Panc1 (cell line): ENCODE data around the gene EDC3. TPM values are rescaled to one million over a fixed set of nuclear protein-coding genes. Genes with fewer than 3 reads are reported as not detected.
"Not testable (repeated sequence)": the region's sequence is repeated elsewhere in the genome, so short reads cannot be mapped to it uniquely, and the experiment has no call there.

Experiments used
- ATAC-seq: fragments of 200-7000 bp; cut with Tn5 transposase; 2 replicates; pipeline ENCODE4 v1.9.1; 2020; ENCODE audit warnings: mild to moderate bottlenecking, moderate library complexity
- BruUV-seq: library from RNA; stranded (reverse); fragments of 400-500 nt; replicated peaks from 2 replicates; lab custom pipeline; 2021; lab: Mats Ljungman, UMichigan
- CTCF ChIA-PET: fragments of 300-600 bp; sonication (Branson Sonifier 250); formaldehyde crosslinking; loops from one replicate; lab custom pipeline; 2022; ENCODE audit warnings: antibody characterized with exemption; lab: Charles Lee
- POLR2A ChIA-PET: fragments of 300-600 bp; sonication (Branson Sonifier 250); formaldehyde crosslinking; loops from one replicate; lab custom pipeline; 2022; ENCODE audit warnings: antibody characterized with exemption; lab: Charles Lee
- DNase-seq: peaks from one replicate; pipeline ENCODE4 v3.0.0-alpha.2; 2010; ENCODE audit warnings: low read depth, low spot score
- H3K27ac ChIP-seq: 2 replicates; pipeline ENCODE4 v1.5.1; 2011; ENCODE audit warnings: mild to moderate bottlenecking, low read length, inconsistent platforms
- H3K27me3 ChIP-seq: fragments of 200-500 bp; sonication (Bioruptor generic); 2 replicates; pipeline ENCODE4 v1.6.0; 2014; ENCODE audit warnings: low read length, inconsistent platforms; ENCODE audit not compliant: control insufficient read depth, insufficient read depth
- H3K36me3 ChIP-seq: fragments of 200-500 bp; sonication (Bioruptor generic); 2 replicates; pipeline ENCODE4 v1.5.1; 2014; ENCODE audit warnings: inconsistent platforms, mild to moderate bottlenecking, low read length, moderate library complexity; ENCODE audit not compliant: control insufficient read depth, insufficient read depth
- H3K4me1 ChIP-seq: 2 replicates; pipeline ENCODE4 v1.5.1; 2011; ENCODE audit warnings: inconsistent platforms, mild to moderate bottlenecking, low read length, moderate library complexity; ENCODE audit not compliant: control insufficient read depth, insufficient read depth
- H3K4me3 ChIP-seq, 2 experiments: 2 replicates each; pipeline ENCODE4 v1.5.1; 2011 to 2012; ENCODE audit warnings: low read depth in 2 of 2, low read length in 2 of 2, mild to moderate bottlenecking in 2 of 2, inconsistent platforms in 1 of 2, moderate library complexity in 1 of 2
- H3K9me3 ChIP-seq: fragments of 200-500 bp; sonication (Bioruptor generic); 2 replicates; pipeline ENCODE4 v1.5.1; 2014; ENCODE audit warnings: low read depth, mild to moderate bottlenecking, inconsistent platforms, low read length, moderate library complexity; ENCODE audit not compliant: control insufficient read depth, insufficient read depth
- POLR2AphosphoS5 ChIP-seq: IDR thresholded peaks from 2 replicates; pipeline ENCODE4 v1.6.1; 2012; ENCODE audit warnings: mild to moderate bottlenecking, low read depth, low read length, moderate library complexity
- SIN3A ChIP-seq: IDR thresholded peaks from 2 replicates; pipeline ENCODE4 v1.6.1; 2012; ENCODE audit warnings: low read depth, mild to moderate bottlenecking, low read length, moderate library complexity, borderline replicate concordance; ENCODE audit not compliant: insufficient read depth
- TCF7L2 ChIP-seq: IDR thresholded peaks from 2 replicates; pipeline ENCODE4 v1.6.1; 2011; ENCODE audit warnings: mild to moderate bottlenecking, low read depth, low read length, inconsistent platforms
- in situ Hi-C: cut with HindIII; loops from 2 replicates; pipeline ENCODE4 v1.10.0; 2016; ENCODE audit warnings: low sequenced_read_pairs, low pct_unique_long_range_greater_than_20kb
- intact Hi-C: fragments of 100-400 bp; cut with micrococcal nuclease; formaldehyde crosslinking; loops from one replicate; pipeline ENCODE4 v1.10.0; 2022; ENCODE audit not compliant: unreplicated experiment
- total RNA-seq: library from RNA; stranded (reverse); gene quantifications from one replicate; pipeline ENCODE4 v1.2.1, GENCODE V29; 2021; ENCODE audit not compliant: unreplicated experiment
- TF ChIP-seq, protein P1 (sequence below): fragments of 450-650 bp; IDR thresholded peaks from 2 replicates; pipeline ENCODE4 v1.5.1; 2017; ENCODE audit warnings: mild to moderate bottlenecking
- TF ChIP-seq, protein P2 (sequence below), 2 experiments: IDR thresholded peaks; 2 replicates each; pipeline ENCODE4 v1.6.1; 2011 to 2012; ENCODE audit warnings: low read depth in 2 of 2, control low read depth in 1 of 2, low read length in 1 of 2, mild to moderate bottlenecking in 1 of 2, moderate library complexity in 1 of 2; ENCODE audit not compliant: insufficient read depth in 1 of 2

The EDC3 gene
- total RNA-seq, 1 experiment from 2014 or later, result 45.5 TPM

DNA sequence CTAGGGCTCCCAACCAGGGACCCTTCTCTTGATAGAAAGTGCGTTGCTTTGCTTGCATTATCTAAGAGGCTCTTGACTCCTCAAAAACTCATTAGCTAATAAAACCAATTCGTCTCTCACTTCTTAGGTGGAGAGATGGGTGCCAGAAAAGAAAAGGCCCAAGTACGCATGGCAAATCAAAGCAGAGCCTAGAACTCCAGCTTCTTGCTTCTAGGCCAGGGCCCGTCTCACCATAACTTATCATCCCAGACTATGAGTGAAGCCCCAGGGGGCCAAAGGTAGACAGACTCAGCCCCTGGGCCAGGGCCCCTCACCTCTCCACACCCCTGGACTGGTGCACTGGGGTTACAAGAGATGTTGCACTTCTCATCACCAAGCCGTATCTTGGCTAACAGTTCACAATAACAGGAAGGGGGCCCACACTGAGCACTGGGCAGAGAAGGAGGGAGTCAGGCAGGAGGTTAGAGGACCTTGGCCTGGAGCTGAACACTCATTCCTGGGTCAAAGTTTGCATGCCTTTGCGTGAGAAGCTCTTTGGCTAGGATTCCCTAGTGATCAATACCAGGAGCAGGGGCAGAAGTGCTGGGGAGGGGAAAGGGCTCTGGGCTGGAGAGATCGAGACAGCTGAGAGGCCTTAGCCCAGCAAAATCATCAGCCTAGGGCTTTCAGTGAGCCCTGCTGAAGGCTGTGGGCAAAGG is 34.9 kb upstream of the EDC3 start:
- no peak for DNase-seq
- no peaks in the 10 kb centered on the region for H3K4me1 ChIP-seq
- ChIA-PET CTCF (no interaction called here), POLR2A (interaction anchor here (0.6 kb wide), 2 partner anchors 81 to 221 kb away, joined by 3 read pairs; no protein-coding TSS in a partner anchor)
- no peak for TF ChIP-seq POLR2AphosphoS5
- no peak for TF ChIP-seq SIN3A
- TF ChIP-seq, protein P1, sequence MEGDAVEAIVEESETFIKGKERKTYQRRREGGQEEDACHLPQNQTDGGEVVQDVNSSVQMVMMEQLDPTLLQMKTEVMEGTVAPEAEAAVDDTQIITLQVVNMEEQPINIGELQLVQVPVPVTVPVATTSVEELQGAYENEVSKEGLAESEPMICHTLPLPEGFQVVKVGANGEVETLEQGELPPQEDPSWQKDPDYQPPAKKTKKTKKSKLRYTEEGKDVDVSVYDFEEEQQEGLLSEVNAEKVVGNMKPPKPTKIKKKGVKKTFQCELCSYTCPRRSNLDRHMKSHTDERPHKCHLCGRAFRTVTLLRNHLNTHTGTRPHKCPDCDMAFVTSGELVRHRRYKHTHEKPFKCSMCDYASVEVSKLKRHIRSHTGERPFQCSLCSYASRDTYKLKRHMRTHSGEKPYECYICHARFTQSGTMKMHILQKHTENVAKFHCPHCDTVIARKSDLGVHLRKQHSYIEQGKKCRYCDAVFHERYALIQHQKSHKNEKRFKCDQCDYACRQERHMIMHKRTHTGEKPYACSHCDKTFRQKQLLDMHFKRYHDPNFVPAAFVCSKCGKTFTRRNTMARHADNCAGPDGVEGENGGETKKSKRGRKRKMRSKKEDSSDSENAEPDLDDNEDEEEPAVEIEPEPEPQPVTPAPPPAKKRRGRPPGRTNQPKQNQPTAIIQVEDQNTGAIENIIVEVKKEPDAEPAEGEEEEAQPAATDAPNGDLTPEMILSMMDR, result no peak
- no peak for TF ChIP-seq TCF7L2
- TF ChIP-seq, protein P2, sequence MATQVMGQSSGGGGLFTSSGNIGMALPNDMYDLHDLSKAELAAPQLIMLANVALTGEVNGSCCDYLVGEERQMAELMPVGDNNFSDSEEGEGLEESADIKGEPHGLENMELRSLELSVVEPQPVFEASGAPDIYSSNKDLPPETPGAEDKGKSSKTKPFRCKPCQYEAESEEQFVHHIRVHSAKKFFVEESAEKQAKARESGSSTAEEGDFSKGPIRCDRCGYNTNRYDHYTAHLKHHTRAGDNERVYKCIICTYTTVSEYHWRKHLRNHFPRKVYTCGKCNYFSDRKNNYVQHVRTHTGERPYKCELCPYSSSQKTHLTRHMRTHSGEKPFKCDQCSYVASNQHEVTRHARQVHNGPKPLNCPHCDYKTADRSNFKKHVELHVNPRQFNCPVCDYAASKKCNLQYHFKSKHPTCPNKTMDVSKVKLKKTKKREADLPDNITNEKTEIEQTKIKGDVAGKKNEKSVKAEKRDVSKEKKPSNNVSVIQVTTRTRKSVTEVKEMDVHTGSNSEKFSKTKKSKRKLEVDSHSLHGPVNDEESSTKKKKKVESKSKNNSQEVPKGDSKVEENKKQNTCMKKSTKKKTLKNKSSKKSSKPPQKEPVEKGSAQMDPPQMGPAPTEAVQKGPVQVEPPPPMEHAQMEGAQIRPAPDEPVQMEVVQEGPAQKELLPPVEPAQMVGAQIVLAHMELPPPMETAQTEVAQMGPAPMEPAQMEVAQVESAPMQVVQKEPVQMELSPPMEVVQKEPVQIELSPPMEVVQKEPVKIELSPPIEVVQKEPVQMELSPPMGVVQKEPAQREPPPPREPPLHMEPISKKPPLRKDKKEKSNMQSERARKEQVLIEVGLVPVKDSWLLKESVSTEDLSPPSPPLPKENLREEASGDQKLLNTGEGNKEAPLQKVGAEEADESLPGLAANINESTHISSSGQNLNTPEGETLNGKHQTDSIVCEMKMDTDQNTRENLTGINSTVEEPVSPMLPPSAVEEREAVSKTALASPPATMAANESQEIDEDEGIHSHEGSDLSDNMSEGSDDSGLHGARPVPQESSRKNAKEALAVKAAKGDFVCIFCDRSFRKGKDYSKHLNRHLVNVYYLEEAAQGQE (IDR thresholded peaks at IDR 0.05; ENCODE audit: insufficient read depth in 1 of 2, low read depth in 2 of 2, low read length in 1 of 2), result no peak
- no peak overlapping the region for H3K4me3 ChIP-seq
- H3K27me3 ChIP-seq, result no peaks in the 10 kb centered on the region; the same call in 1 of the 2 replicates
- in situ Hi-C loops (no loop called here), intact Hi-C loops (no loop called here)
- H3K36me3 ChIP-seq, result no peaks in the 10 kb centered on the region
- H3K9me3 ChIP-seq, result no peaks in the 10 kb centered on the region
- H3K27ac ChIP-seq, result no peak overlapping the region
- BruUV-seq, result no TSS peak
- ATAC-seq, result no peak

DNA sequence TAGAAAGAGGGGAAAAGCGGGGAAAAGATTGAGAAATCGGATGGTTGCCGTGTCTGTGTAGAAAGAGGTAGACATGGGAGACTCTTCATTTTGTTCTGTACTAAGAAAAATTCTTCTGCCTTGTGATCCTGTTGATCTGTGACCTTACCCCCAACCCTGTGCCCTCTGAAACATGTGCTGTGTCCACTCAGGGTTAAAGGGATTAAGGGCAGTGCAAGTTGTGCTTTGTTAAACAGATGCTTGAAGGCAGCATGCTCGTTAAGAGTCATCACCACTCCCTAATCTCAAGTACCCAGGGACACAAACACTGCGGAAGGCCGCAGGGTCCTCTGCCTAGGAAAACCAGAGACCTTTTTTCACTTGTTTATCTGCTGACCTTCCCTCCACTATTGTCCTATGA is 33.5 kb upstream of the EDC3 start:
- H3K4me3 ChIP-seq, in situ Hi-C loops, H3K9me3 ChIP-seq, POLR2A ChIA-PET, H3K27me3 ChIP-seq, CTCF ChIA-PET, ATAC-seq, intact Hi-C loops, H3K4me1 ChIP-seq, DNase-seq, H3K27ac ChIP-seq, H3K36me3 ChIP-seq, BruUV-seq: not testable (repeated sequence)

DNA sequence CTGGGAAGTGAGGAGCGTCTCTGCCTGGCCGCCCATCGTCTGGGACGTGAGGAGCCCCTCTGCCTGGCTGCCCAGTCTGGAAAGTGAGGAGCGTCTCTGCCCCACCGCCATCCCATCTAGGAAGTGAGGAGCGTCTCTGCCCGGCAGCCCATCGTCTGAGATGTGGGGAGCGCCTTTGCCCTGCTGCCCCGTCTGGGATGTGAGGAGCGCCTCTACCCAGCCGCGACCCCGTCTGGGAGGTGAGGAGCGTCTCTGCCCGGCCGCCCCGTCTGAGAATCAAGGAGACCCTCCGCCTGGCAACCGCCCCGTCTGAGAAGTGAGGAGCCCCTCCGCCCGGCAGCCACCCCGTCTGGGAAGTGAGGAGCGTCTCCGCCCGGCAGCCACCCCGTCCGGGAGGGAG is 32.9 kb upstream of the EDC3 start:
- intact Hi-C loops, H3K4me1 ChIP-seq, H3K9me3 ChIP-seq, H3K27me3 ChIP-seq, BruUV-seq, DNase-seq, H3K27ac ChIP-seq, H3K36me3 ChIP-seq, H3K4me3 ChIP-seq, in situ Hi-C loops, ATAC-seq, POLR2A ChIA-PET, CTCF ChIA-PET: not testable (repeated sequence)
